ENCODE results near the gene ERC2.

ERC2 gene

DNA sequence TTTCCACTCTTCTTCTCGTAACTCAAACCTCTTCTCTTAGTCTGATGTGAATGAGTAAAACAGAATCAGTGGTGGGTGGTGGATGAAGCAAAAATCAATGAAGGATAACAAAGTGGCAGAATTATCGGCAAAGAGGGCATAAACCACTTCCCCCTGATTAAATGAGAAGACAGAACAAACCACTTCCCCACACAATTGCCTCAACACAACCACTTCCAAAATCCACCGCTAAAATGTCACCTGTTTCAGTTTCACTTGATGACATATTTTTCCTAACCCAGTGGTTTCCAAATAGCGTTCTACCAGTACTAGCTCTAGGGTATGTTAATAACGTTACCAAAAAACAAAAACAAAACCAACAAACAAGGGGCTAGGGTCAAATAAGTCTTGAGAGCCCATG, 502.5 kb downstream of the ERC2 start:
- DNase-seq: no peak

- no peak for DNase-seq
Observed at GRCh38 chr3:55964491-55964985, 503.7 kb downstream of the ERC2 start.

- no peak for DNase-seq
Observed at GRCh38 chr3:55963601-55964000, 504.7 kb downstream of the ERC2 start.

GRCh38 chr3:55959471-55960080, 508.7 kb downstream of the ERC2 start:
- no peak for DNase-seq

DNA sequence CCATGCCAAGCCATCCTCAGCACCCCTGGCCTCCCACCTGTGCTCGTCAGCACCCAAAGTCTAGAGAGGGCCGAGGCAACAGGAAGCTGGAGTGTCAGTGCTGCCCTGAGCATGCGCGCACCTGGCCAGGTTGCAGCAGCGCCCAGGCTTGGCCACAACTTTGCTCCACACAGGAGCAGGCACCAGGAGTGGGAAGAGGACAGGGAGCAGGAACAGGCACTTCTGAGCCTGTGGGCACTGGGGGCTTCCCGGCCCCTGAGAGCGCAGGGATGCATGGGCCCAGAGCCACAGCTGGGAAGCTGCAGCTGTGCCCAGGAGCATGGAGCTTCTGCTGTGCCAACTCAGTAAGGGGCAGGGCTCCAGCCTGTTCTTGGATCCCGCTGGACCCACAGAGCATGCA, 509.7 kb downstream of the ERC2 start:
- DNase-seq: no peak

DNA sequence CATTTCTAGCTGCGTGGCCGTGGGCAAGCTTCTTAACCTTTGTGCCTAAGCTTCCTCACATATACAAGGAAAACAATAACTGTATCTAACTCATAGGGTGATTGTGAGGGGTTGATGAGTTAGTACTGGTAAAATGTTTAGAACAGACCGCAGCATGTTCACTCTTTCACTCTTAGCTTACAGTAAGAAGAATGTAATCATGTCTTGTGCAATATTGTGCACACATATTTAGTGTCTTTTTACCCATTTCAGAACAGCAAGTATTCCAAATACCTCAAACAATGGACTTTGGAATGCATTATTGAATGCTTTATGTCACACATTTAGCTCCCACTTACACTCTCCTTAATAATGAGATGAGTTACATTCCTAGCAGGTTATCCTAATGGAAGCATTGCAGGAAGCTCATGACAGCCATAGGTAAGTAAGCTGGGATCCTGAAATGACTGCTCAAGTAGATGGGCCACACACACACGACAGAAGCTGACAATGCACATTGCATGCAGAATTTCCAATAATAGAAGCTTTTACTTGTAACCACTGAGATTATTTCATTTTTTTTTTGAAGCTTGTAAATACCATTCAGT, 512.3 kb downstream of the ERC2 start:
- no peak for DNase-seq

DNA sequence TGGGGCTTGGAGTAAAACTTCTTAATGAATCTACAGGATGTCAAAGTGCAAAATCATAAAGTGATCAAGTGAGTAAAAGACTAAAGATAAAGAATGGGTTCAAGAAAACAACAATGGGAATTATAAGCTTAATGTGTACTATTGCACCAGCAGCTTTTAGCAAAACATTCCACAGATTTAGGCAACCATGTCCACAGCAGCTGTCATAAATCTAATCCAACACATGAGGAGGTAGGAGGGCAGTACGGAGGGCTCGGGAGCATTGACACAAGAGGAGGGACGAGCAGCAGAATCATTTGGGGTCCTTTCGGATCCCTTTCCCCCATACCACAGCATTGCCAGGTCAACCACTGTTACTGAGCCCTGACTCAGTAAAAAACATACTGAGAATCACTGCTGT, 516.9 kb downstream of the ERC2 start:
- no peak for DNase-seq

DNA sequence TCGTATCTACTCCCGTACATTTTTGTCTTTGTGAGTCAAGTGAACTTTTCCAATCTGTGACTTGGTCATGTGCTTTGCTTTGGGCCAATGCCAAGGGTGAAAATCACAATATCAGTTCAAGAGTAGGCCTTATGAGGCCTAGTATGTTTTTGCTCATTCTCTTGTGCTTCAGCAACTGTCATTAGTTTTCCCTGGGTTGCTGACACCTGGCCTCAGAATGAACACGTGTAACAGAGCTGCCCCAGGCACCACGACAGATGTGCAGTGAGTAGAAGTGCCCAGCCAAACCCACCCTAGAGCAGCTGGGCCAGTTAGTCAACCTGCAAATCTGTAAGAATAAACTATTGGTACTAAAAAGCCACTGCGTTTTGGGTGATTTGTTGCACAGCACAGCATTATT, 520.9 kb downstream of the ERC2 start:
- no peak for DNase-seq

DNA sequence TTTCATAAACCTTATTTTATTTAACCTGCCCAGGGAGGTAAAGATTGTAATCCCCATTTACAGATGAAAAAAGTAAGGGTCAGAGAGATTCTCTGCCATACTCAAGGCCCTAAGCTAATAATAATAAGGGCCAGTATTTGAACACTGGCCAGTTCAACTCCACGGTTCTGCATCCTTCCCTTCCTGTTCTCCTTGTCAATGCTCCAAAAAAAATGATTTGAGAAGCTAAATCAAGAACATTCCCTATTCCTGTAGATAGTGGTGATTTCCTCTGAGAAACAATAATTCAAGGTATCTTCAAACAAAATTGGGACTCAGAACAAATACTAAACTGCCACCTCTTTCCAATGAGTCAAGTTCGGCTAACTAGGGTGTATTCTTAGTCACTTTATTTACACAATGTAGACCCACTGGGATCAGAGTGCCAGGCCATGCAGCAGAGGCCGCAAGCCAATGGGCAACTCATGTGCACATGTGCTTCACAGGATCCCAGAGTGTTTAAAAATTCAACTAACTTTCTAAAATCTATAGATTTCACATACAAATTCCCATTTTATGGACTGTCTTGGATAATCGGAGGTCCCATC, 521.6 kb downstream of the ERC2 start:
- DNase-seq: no peak

DNA sequence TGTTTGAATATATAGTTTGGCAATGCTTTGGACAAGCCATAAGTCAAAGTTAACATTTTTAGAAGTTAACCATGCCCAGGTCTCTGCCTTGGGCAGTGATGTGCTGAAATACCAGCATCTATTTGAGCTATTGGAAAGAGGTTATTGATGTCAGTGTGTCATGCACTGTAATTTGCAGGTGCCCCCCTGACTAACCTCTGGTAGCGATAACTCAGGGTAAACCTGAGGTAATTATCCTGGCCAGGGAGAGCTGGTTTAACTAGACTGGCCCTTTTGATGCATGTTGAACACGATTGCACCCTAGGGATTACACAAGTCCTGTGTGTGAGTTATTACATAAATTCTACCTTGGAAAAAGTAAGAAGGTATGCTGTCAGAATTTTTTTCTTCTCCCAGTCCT, 525.4 kb downstream of the ERC2 start:
- DNase-seq: no peak

DNA sequence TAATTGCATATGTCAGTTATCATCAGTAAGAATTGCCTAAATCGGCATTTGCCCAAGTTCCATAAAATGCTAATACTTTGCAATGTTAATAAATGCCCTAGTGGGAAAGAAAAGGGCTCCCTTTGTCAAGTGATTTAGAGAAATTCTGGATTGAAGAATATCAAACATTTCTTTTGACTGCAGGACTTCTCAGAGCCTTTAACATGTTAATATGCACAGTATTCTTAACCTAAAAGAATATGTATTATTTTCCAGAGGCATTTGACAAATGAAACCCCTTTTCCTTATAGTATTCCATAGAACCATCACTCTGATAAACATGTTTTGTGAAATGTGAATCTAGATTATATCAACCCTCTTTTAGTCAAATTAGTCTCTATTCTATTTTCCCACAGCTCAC, 529.0 kb downstream of the ERC2 start:
- no peak for DNase-seq

GRCh38 chr3:55937301-55937700, 531.0 kb downstream of the ERC2 start:
- DNase-seq: no peak

GRCh38 chr3:55936549-55937052, 531.7 kb downstream of the ERC2 start:
- DNase-seq: no peak

- DNase-seq: no peak
Observed at GRCh38 chr3:55935241-55935640, 533.0 kb downstream of the ERC2 start.

DNA sequence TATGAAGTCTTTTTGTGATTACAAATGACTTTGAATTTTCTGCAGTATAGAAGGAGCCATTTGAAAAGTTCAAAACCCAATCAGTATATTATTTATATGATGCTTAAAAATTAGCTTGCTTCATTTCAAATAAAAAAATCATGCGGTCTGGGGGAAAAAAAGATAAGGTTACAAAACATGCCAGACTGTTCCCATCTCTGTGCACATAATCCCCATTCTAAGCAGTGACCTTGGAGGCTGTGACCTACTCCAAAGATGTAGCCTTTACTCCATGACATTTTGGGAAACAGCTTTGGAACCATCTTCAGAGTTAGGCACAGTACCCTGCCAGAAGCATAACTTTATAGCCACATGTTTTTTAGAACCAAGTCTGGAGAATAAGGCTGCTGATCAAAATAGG, 533.5 kb downstream of the ERC2 start:
- no peak for DNase-seq

DNA sequence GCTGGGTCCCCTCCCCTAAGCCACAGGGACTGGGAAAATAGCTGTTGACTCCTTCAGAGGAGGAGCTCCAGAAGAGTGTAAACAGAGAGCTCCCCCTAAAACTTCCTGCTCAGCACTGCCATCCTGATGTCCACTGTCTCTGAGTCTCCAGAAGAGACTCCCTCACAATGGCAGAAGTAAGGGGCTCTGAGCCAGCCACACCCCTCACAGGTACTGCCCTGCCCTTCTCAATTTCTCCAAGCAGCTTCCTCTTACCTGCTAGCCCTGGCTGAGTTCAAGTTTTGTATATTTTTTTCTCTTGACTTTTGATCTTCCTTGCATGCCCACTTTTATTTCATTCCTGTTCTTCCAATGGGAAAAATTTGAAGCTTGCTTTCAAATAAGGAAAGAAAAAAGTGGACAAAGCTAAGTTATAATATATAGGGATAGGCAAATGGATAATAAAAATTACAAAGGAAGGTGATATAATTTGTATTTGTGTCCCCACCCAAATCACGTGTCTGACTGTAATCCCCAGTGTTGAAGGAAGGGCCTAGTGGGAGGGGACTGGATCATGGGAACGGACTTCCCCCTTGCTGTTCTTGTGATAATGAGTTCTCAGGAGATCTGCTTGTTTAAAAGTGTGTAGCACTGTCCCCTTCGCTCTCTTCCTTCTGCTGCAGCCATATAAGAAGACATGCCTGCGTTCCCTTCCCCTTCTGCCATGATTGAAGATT, 539.0 kb downstream of the ERC2 start:
- DNase-seq: no peak

DNA sequence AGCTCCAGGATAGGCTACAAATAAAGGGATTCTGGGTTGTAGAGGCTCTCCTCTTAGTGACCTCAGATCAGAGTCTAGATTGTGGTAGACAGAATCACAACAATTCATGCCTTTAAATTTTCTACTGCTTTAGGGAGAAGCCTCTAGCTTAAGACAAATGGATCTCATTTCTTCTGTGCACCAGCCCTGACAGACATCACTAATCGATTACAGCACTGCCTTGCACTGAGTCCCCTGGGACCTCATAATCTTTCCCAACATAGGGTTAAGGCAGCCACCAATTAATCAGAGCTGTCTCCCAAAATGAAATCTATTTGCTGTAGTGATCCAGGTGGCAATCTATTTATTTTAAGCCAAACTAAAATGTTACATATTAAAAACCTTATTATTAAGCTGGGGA, 544.6 kb downstream of the ERC2 start:
- no peak for DNase-seq

DNA sequence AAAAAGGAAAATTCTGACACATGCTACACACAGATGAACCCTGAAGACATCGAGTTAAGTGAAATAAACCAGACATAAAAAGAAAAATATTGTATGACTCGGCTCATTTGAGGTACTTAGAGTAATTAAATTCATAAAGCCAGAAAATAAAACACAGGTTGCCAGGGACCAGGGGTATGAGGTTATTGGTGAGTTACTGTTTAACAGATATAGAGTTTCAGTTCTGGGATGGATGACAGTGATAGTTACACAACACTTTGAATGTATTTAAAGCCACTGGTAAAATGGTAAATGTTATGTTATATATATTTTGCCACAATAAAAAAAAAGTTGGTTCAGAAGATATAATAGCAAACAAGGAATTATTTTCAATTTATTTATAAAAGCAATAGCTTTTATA, 545.1 kb downstream of the ERC2 start:
- no peak for DNase-seq

GRCh38 chr3:55912880-55913279, 555.4 kb downstream of the ERC2 start:
- no peak for DNase-seq

DNA sequence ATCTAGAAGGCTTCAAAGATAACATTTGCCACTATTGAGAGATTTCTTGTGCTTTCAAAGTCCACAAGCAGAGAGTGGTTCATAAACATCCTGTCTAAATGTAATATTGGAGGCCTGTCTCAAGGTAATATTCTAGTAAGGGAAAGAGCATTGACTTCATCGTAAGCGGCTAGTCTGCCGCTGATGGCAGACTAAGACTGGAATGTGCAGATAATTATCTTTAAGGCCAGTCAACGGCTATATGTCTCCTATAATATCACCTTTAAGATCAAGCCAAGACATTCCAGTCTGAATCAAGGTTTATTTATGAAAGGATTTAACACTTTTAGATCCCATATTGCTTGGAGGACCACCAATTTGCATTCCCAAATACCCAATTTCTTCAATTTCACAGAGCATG, 557.0 kb downstream of the ERC2 start:
- DNase-seq: no peak

DNA sequence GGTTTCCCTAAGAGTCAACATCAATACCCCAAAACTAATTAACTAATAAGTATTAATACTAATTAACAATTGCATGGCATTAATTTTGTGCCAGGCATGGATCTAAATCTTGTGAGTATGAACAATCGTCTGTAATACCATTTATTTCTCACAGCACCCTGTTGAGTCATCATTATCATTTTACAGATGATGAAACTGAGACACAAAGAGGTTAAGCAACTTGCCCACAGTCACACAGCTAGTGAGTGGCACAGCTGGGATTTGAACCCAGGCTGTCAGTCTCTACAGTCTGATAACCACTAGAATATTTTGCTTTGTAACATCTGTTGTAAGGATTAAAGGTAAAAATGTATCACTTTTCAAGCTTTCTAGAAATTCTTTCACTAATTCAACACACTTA, 557.7 kb downstream of the ERC2 start:
- DNase-seq: no peak

GRCh38 chr3:55909373-55909772, 558.9 kb downstream of the ERC2 start:
- DNase-seq: no peak

DNA sequence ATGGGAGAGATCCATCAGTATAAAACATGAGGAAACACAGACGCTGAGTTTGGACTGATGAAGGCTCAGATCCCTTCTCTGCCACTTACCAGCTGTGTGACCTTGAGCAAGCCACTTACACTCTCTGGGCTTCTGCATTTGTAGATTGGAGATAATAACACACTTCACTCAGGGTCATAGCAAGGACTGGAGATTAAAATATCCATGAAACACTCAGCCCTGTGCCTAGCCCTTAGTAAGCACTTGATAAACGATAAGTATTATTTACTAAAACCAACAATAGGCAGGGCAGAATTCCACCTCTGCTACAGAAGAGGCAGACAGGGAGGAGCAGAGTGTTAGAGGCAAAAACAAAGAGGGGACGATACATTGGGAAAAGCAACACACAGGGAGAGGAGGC, 560.7 kb downstream of the ERC2 start:
- DNase-seq: no peak

DNA sequence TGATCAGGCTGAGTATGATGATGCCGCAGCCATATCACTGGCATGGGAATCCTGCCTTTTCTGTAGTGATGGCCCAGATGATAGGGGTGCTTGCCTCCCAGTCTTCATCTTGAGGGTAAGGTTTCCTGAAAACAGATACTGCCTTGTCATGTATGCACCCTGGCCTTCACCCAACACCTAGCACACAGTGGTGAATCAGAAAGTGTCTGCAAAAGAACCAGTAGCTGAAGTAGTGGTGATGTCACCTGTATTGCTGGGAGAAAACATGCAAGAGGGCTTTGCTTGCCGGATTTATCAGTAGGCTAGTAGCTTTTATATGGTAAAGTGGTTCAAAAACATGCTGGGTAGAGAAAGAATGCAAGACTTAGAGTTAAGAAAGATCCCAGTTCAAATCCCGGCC, 561.4 kb downstream of the ERC2 start:
- no peak for DNase-seq
